HFFc6 (cell line): Measurements from ENCODE around the gene PALMD. TPM values are rescaled to one million over a fixed set of nuclear protein-coding genes. Genes with fewer than 3 reads are reported as not detected.

ENCODE experiments used
- DNase-seq: peaks from one replicate; pipeline ENCODE4 v3.0.0-alpha.2; 2018
- H3K27ac Mint-ChIP-seq: 2 replicates; pipeline ENCODE4 v1.8.0; 2020; ENCODE audit warnings: mild to moderate bottlenecking, mixed read lengths
- H3K27me3 Mint-ChIP-seq: 2 replicates; pipeline ENCODE4 v1.8.0; 2021; ENCODE audit warnings: mild to moderate bottlenecking, moderate library complexity, mixed read lengths; ENCODE audit not compliant: insufficient read depth
- H3K36me3 Mint-ChIP-seq: 2 replicates; pipeline ENCODE4 v1.8.0; 2021; ENCODE audit warnings: low read depth, mixed read lengths
- H3K4me1 Mint-ChIP-seq: 2 replicates; pipeline ENCODE4 v1.8.0; 2020; ENCODE audit warnings: low read depth, mixed read lengths
- H3K4me3 Mint-ChIP-seq: 2 replicates; pipeline ENCODE4 v1.8.0; 2020; ENCODE audit warnings: mild to moderate bottlenecking, moderate library complexity, mixed read lengths
- H3K9me3 Mint-ChIP-seq: 2 replicates; pipeline ENCODE4 v1.8.0; 2020; ENCODE audit warnings: mild to moderate bottlenecking, mixed read lengths
- CTCF ChIP-seq: fragments of 200-600 bp; sonication (generic); IDR thresholded peaks from 2 replicates; pipeline ENCODE4 v1.5.0; 2021; ENCODE audit warnings: antibody characterized with exemption, mild to moderate bottlenecking
- total RNA-seq, 6 experiments: library from RNA; stranded (reverse); fragmentation: NEBNext Ultra II Directional; extraction: Animal tissue kit (Norgen Biotek cat#: 25700); gene quantifications; 2 replicates in 1 of 6; 3 replicates in 5 of 6; pipeline ENCODE4 v1.2.3, GENCODE V29; 2021

Gene PALMD
- total RNA-seq, 6 experiments from 2014 or later: not detected

GRCh38 chr1:99622702-99623347 is 23.1 kb upstream of the PALMD start:
- Mint-ChIP-seq H3K27ac (no peak overlapping the region), H3K27me3 (peaks cover 3% of the 10 kb centered on the region; the same call in 1 of the 2 replicates), H3K4me1 (no peaks in the 10 kb centered on the region), H3K9me3 (no peaks in the 10 kb centered on the region), H3K36me3 (no peaks in the 10 kb centered on the region), H3K4me3 (no peak overlapping the region)
- DNase-seq: no peak
- TF ChIP-seq CTCF: no peak

GRCh38 chr1:99623554-99623953 is 22.4 kb upstream of the PALMD start:
- Mint-ChIP-seq H3K36me3 (no peaks in the 10 kb centered on the region), H3K4me1 (no peaks in the 10 kb centered on the region), H3K9me3 (no peaks in the 10 kb centered on the region), H3K27ac (no peak overlapping the region), H3K27me3 (peaks cover 3% of the 10 kb centered on the region; the same call in 1 of the 2 replicates), H3K4me3 (no peak overlapping the region)
- TF ChIP-seq CTCF: no peak
- DNase-seq: no peak

GRCh38 chr1:99627615-99628014 is 18.3 kb upstream of the PALMD start:
- Mint-ChIP-seq H3K9me3 (no peaks in the 10 kb centered on the region), H3K4me1 (no peaks in the 10 kb centered on the region), H3K27ac (no peak overlapping the region), H3K36me3 (no peaks in the 10 kb centered on the region), H3K4me3 (no peak overlapping the region), H3K27me3 (peaks cover 3% of the 10 kb centered on the region; the same call in 1 of the 2 replicates)
- TF ChIP-seq CTCF: no peak
- no peak for DNase-seq

GRCh38 chr1:99629164-99629563 is 16.7 kb upstream of the PALMD start:
- Mint-ChIP-seq H3K27ac (no peak overlapping the region), H3K4me1 (no peaks in the 10 kb centered on the region), H3K4me3 (no peak overlapping the region), H3K9me3 (no peaks in the 10 kb centered on the region), H3K27me3 (peaks cover 3% of the 10 kb centered on the region; the same call in 1 of the 2 replicates), H3K36me3 (no peaks in the 10 kb centered on the region)
- no peak for TF ChIP-seq CTCF
- DNase-seq: no peak

GRCh38 chr1:99634971-99635624 is 10.8 kb upstream of the PALMD start:
- Mint-ChIP-seq H3K9me3 (no peaks in the 10 kb centered on the region), H3K4me3 (no peak overlapping the region), H3K27ac (no peak overlapping the region), H3K27me3 (no peaks in the 10 kb centered on the region), H3K36me3 (no peaks in the 10 kb centered on the region), H3K4me1 (no peaks in the 10 kb centered on the region)
- no peak for DNase-seq
- no peak for TF ChIP-seq CTCF
